ENCODE measurements around the gene C9.

- no peak for TF ChIP-seq CTCF (IDR thresholded peaks at IDR 0.05)
- TF ChIP-seq CHD2 (IDR thresholded peaks at IDR 0.05; ENCODE audit: low read length, partially characterized antibody): no peak
- TF ChIP-seq BHLHE40 (IDR thresholded peaks at IDR 0.05; ENCODE audit: low read depth, low read length): no peak
- no peak for TF ChIP-seq RAD21 (conservative IDR thresholded peaks at IDR 0.05 in 1 of 2, IDR thresholded peaks at IDR 0.05 in 1 of 2)
- TF ChIP-seq USF2 (IDR thresholded peaks at IDR 0.05): no peak
- TF ChIP-seq FOSL2 (IDR thresholded peaks at IDR 0.05): no peak
- no peak for TF ChIP-seq FOSL2 (CRISPR knock-in tag; IDR thresholded peaks at IDR 0.05)
- no peak for TF ChIP-seq NFE2L2 (conservative IDR thresholded peaks at IDR 0.05; ENCODE audit: low read length)
- TF ChIP-seq CEBPB (IDR thresholded peaks at IDR 0.05): no peak
- no peak for TF ChIP-seq RNF2 (IDR thresholded peaks at IDR 0.05; ENCODE audit: borderline replicate concordance, low read depth)
- TF ChIP-seq POLR2A (IDR thresholded peaks at IDR 0.05; ENCODE audit: low read length): no peak
- no peak for TF ChIP-seq HDAC2 (IDR thresholded peaks at IDR 0.05)
- TF ChIP-seq HOXB13 (CRISPR knock-in tag; IDR thresholded peaks at IDR 0.05; ENCODE audit: low read depth): no peak
- no peak for TF ChIP-seq NR3C1 (IDR thresholded peaks at IDR 0.05)
- no peak for TF ChIP-seq MAX (IDR thresholded peaks at IDR 0.05)
These were observed 125.8 kb downstream of the C9 start for GRCh38 chr5:39238366-39239105.

All from A549 (cell line).